Measurements from ENCODE around the gene ST3GAL3.

GRCh38 chr1:43753422-43753821 lies 46.1 kb downstream of the ST3GAL3 start:
- TF ChIP-seq ZNF384 (IDR thresholded peaks at IDR 0.05; ENCODE audit: borderline replicate concordance, low read depth, low read length) (no peak), CTCF (IDR thresholded peaks at IDR 0.05 in 2 of 3, conservative IDR thresholded peaks at IDR 0.05 in 1 of 3; ENCODE audit: control insufficient read depth in 2 of 3, extremely low read depth in 1 of 3, insufficient read depth in 1 of 3, low read depth in 3 of 3, low read length in 3 of 3) (no peak), PKNOX1 (IDR thresholded peaks at IDR 0.05) (no peak), SUZ12 (IDR thresholded peaks at IDR 0.05; ENCODE audit: unreplicated experiment) (no peak), EZH2 (IDR thresholded peaks at IDR 0.05; ENCODE audit: borderline replicate concordance, control insufficient read depth, low read depth, low read length) (no peak), MAX (IDR thresholded peaks at IDR 0.05; ENCODE audit: low read depth, low read length) (no peak), EGR1 (IDR thresholded peaks at IDR 0.05; ENCODE audit: borderline replicate concordance in 1 of 2, low read depth in 2 of 2, low read length in 2 of 2) (no peak), ZNF24 (IDR thresholded peaks at IDR 0.05) (no peak)

All from GM12878 (cell line).